Activated CD8-positive, alpha-beta memory T cell treated with anti-CD3 and anti-CD28 coated beads, Interleukin-2, amount 10 ng/mL, durations not matched to agents 7 days and 5 days (primary cell): ENCODE measurements around the gene ZNF10. TPM values are rescaled to one million over a fixed set of nuclear protein-coding genes. Genes with fewer than 3 reads are reported as not detected.

ENCODE experiments used
- ATAC-seq: fragments of 150-1000 bp; cut with Tn5 transposase; one replicate; pipeline ENCODE4 v1.10.0; 2021; ENCODE audit warnings: moderate library complexity
- CTCF ChIA-PET: fragments of 350-600 bp; sonication (Branson Sonifier 250); formaldehyde crosslinking; loops from one replicate; lab custom pipeline; 2021; ENCODE audit warnings: antibody characterized with exemption; lab: Charles Lee
- DNase-seq: peaks from one replicate; pipeline ENCODE4 v3.0.0-alpha.2; 2020
- H3K27ac Mint-ChIP-seq: one replicate; pipeline ENCODE4 v1.8.0; 2021; ENCODE audit warnings: mild to moderate bottlenecking, mixed read lengths
- H3K27me3 Mint-ChIP-seq: one replicate; pipeline ENCODE4 v1.8.0; 2021; ENCODE audit warnings: mixed read lengths
- H3K36me3 Mint-ChIP-seq: one replicate; pipeline ENCODE4 v1.8.0; 2021; ENCODE audit warnings: mild to moderate bottlenecking, mixed read lengths
- H3K4me1 Mint-ChIP-seq: one replicate; pipeline ENCODE4 v1.8.0; 2021; ENCODE audit warnings: mixed read lengths
- H3K4me3 Mint-ChIP-seq: one replicate; pipeline ENCODE4 v1.8.0; 2021; ENCODE audit warnings: mild to moderate bottlenecking, moderate library complexity, mixed read lengths
- H3K9me3 Mint-ChIP-seq: one replicate; pipeline ENCODE4 v1.8.0; 2022; ENCODE audit warnings: low read depth, mixed read lengths
- total RNA-seq, 2 experiments: library from RNA; stranded (reverse); gene quantifications; one replicate each; pipeline ENCODE4 v1.2.3, GENCODE V29; 2021

The ZNF10 gene
- total RNA-seq, 2 experiments from 2014 or later: 7.7 to 7.9 TPM

- no peaks in the 10 kb centered on the region for H3K4me1 Mint-ChIP-seq
- H3K27ac Mint-ChIP-seq: no peak overlapping the region
- no peaks in the 10 kb centered on the region for H3K27me3 Mint-ChIP-seq
- H3K36me3 Mint-ChIP-seq: peaks cover 72% of the 10 kb centered on the region
- no peak overlapping the region for H3K4me3 Mint-ChIP-seq
- ATAC-seq: no peak
- DNase-seq: no peak
- H3K9me3 Mint-ChIP-seq: peaks cover 44% of the 10 kb centered on the region
- CTCF ChIA-PET: no interaction called here
Measured at GRCh38 chr12:133145981-133146380, 15.6 kb downstream of the ZNF10 start.

- Mint-ChIP-seq H3K27ac (no peak overlapping the region), H3K9me3 (peaks cover 67% of the 10 kb centered on the region), H3K36me3 (peaks cover 65% of the 10 kb centered on the region), H3K27me3 (no peaks in the 10 kb centered on the region), H3K4me1 (no peaks in the 10 kb centered on the region), H3K4me3 (no peak overlapping the region)
- DNase-seq: no peak
- CTCF ChIA-PET: no interaction called here
- ATAC-seq: no peak
Measured at GRCh38 chr12:133156125-133156690, 25.8 kb downstream of the ZNF10 start.

- CTCF ChIA-PET: no interaction called here
- H3K9me3 Mint-ChIP-seq: peaks cover 37% of the 10 kb centered on the region
- H3K4me3 Mint-ChIP-seq: no peak overlapping the region
- no peak for ATAC-seq
- no peaks in the 10 kb centered on the region for H3K4me1 Mint-ChIP-seq
- DNase-seq: no peak
- H3K36me3 Mint-ChIP-seq: peaks cover 5% of the 10 kb centered on the region
- H3K27ac Mint-ChIP-seq: no peak overlapping the region
- H3K27me3 Mint-ChIP-seq: no peaks in the 10 kb centered on the region
Measured at GRCh38 chr12:133165776-133166175, 35.3 kb downstream of the ZNF10 start.

DNA sequence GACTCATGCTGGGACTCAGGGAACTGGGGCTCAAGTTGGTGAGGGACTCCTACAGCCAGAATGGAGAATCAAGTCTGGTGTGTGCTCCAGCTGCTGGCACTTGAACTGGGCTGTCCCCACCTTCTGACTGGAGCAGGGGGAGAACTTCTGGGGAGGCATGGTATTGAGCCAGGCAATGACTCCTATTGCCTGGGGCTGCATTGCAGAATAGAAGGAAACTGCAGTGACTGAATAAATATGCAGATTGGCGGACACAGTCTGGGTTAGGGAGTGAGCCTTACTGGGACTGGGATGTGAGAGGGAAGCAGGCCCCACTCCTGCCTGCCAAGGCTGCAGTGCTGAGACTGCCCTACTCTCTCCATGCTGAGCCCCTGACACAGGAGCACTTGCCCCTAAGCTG, 42.1 kb downstream of the ZNF10 start:
- Mint-ChIP-seq H3K4me1 (no peaks in the 10 kb centered on the region), H3K4me3 (no peak overlapping the region), H3K36me3 (peaks cover 1% of the 10 kb centered on the region), H3K9me3 (peaks cover 33% of the 10 kb centered on the region), H3K27ac (no peak overlapping the region), H3K27me3 (no peaks in the 10 kb centered on the region)
- DNase-seq (no peak), ATAC-seq (no peak)
- CTCF ChIA-PET: no interaction called here

DNA sequence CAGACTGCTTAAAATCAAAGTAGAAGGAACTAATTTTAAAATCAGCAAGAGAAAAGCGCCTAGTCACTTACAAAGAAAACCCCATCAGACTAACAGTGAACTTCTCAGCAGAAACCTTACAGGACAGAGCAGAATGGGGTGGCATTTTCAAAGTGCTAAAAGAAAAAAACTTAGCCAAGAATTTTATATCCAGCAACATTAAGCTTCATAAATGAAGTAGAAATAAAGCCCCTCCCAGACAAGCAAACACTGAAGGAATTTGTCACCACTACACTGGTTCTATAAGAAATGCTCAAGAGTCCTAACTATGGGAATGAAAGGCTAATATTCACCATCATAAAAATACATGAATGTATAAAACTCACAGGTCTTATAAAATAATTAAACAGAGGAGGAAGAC, 44.5 kb downstream of the ZNF10 start:
- Mint-ChIP-seq H3K4me1 (no peaks in the 10 kb centered on the region), H3K36me3 (peaks cover 6% of the 10 kb centered on the region), H3K4me3 (no peak overlapping the region), H3K27ac (no peak overlapping the region), H3K9me3 (peaks cover 32% of the 10 kb centered on the region), H3K27me3 (no peaks in the 10 kb centered on the region)
- CTCF ChIA-PET: no interaction called here
- ATAC-seq (no peak), DNase-seq (no peak)

DNA sequence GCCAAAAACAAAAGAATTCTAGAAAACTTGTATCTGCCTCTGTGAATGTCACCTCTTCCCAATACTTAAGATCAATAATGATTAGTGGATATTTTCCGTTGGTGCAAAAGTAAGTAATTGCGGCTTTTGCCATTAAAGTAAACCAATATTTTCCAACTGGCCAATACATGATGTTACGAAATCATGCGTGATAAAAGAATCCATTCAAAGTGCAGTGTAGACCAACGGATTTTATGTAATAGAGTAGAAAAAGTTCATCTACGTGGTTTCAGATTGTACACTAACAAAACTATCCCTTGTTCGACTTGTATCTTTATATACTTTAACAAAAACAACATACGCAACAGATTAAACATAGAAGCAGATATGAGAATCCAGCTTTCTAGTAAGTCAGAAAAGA, 50.2 kb downstream of the ZNF10 start:
- H3K27ac Mint-ChIP-seq: no peak overlapping the region
- ATAC-seq (no peak), DNase-seq (no peak)
- no peaks in the 10 kb centered on the region for H3K27me3 Mint-ChIP-seq
- CTCF ChIA-PET: interaction anchor here (0.7 to 1.9 kb wide), 11 partner anchors 11 to 368 kb away, joined by 3 to 12 read pairs (median 4); partner anchors contain the start of genes ZNF10, ZNF26, ZNF84 and ZNF891
- H3K4me3 Mint-ChIP-seq: no peak overlapping the region
- H3K36me3 Mint-ChIP-seq: peaks cover 52% of the 10 kb centered on the region
- peaks cover 44% of the 10 kb centered on the region for H3K9me3 Mint-ChIP-seq
- H3K4me1 Mint-ChIP-seq: peaks cover 17% of the 10 kb centered on the region

GRCh38 chr12:133181238-133181959, 51.0 kb downstream of the ZNF10 start, which contains the start of gene ZNF268:
ZNF268 (plus strand) TSS chr12:133181495; CDS start chr12:133181998, 503 bp downstream.
- CTCF ChIA-PET: interaction anchor here (0.6 to 1.9 kb wide), 13 partner anchors 10 to 414 kb away, joined by 3 to 12 read pairs (median 4); partner anchors contain the start of genes ZNF10, ZNF26, ZNF84 and ZNF891
- ATAC-seq: peak; percentile 91
- Mint-ChIP-seq H3K4me3 (peak within 1 kb of the TSS; percentile 95), H3K9me3 (peaks cover 38% of the 10 kb centered on the region), H3K27ac (peak within 1 kb of the TSS; percentile 88), H3K27me3 (no peaks in the 10 kb centered on the region), H3K4me1 (peaks cover 17% of the 10 kb centered on the region), H3K36me3 (peaks cover 58% of the 10 kb centered on the region)
- DNase-seq: peak; percentile 96

DNA sequence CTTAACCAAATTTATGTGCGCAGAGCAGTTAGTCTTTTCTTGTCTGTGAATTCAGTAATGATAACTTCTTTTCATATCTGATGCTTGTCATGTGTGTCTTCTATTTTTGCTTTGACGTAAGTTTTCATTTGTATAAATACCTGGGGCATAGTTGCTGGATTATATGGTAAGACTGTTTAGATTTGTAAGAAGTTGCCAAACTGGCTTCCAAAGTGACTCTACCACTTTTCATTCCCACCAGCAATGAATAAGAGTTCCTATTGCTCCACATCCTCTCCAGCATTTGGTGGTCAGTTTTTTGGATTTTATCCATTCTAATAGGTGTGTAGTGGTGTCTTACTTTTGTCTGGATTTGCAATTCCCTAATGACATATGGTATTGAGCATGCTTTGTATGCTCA, 59.7 kb downstream of the ZNF10 start:
- Mint-ChIP-seq H3K36me3 (peaks cover 98% of the 10 kb centered on the region), H3K4me3 (no peak overlapping the region), H3K4me1 (no peaks in the 10 kb centered on the region), H3K9me3 (peaks cover 53% of the 10 kb centered on the region), H3K27me3 (no peaks in the 10 kb centered on the region), H3K27ac (no peak overlapping the region)
- ATAC-seq (no peak), DNase-seq (no peak)
- CTCF ChIA-PET: no interaction called here

GRCh38 chr12:133192847-133193246, 62.4 kb downstream of the ZNF10 start:
- ATAC-seq (no peak), DNase-seq (no peak)
- Mint-ChIP-seq H3K4me3 (no peak overlapping the region), H3K27ac (no peak overlapping the region), H3K27me3 (no peaks in the 10 kb centered on the region), H3K4me1 (no peaks in the 10 kb centered on the region), H3K36me3 (peaks cover 89% of the 10 kb centered on the region), H3K9me3 (peaks cover 41% of the 10 kb centered on the region)
- CTCF ChIA-PET: no interaction called here

DNA sequence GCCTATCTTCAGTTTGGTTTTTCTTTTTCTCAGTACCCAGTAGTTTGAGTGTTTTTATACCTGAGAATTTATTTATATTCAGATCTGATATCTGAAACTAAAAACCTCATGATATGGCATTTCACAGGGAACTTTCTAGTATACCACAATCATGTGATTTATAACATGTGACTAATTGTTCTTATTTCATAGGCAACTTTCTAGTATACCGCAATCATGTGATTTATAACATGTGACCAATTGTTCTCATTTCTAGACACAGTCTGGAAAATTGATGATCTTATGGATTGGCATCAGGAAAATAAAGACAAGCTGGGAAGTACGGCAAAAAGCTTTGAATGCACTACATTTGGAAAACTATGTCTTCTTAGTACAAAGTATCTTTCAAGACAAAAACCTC, 71.5 kb downstream of the ZNF10 start:
- Mint-ChIP-seq H3K9me3 (peaks cover 51% of the 10 kb centered on the region), H3K4me1 (no peaks in the 10 kb centered on the region), H3K36me3 (peaks cover 62% of the 10 kb centered on the region), H3K4me3 (no peak overlapping the region), H3K27ac (no peak overlapping the region), H3K27me3 (no peaks in the 10 kb centered on the region)
- ATAC-seq (no peak), DNase-seq (no peak)
- CTCF ChIA-PET: no interaction called here

- no peaks in the 10 kb centered on the region for H3K4me1 Mint-ChIP-seq
- CTCF ChIA-PET: interaction anchor here (0.7 kb wide), 1 partner anchor 165 kb away, joined by 3 read pairs; no protein-coding TSS in a partner anchor
- H3K4me3 Mint-ChIP-seq: no peak overlapping the region
- no peak overlapping the region for H3K27ac Mint-ChIP-seq
- ATAC-seq (no peak), DNase-seq (no peak)
- H3K36me3 Mint-ChIP-seq: peaks cover 59% of the 10 kb centered on the region
- peaks cover 56% of the 10 kb centered on the region for H3K9me3 Mint-ChIP-seq
- H3K27me3 Mint-ChIP-seq: no peaks in the 10 kb centered on the region
Measured at GRCh38 chr12:133202493-133203343, 72.3 kb downstream of the ZNF10 start.

DNA sequence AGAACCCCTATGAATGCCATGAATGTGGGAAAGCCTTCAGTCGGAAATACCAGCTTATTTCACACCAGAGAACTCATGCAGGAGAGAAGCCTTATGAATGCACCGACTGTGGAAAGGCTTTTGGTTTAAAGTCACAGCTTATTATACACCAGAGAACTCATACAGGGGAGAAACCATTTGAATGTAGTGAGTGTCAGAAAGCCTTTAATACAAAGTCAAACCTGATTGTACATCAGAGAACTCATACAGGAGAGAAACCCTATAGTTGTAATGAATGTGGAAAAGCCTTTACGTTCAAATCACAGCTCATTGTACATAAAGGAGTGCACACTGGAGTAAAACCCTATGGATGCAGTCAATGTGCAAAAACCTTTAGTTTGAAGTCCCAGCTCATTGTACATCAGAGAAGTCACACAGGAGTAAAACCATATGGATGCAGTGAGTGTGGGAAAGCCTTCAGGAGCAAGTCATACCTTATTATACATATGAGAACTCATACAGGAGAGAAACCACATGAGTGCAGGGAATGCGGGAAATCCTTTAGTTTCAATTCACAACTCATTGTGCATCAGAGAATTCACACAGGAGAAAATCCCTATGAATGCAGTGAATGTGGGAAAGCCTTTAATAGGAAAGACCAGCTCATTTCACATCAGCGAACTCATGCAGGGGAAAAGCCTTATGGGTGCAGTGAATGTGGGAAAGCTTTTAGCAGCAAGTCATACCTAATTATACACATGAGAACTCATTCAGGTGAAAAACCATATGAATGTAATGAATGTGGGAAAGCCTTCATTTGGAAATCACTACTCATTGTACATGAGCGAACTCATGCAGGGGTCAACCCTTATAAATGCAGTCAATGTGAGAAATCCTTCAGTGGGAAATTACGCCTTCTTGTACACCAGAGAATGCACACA, 73.2 kb downstream of the ZNF10 start:
- Mint-ChIP-seq H3K27me3 (no peaks in the 10 kb centered on the region), H3K27ac (peak overlapping the region; percentile 43), H3K4me1 (no peaks in the 10 kb centered on the region), H3K9me3 (peaks cover 58% of the 10 kb centered on the region), H3K4me3 (no peak overlapping the region), H3K36me3 (peaks cover 61% of the 10 kb centered on the region)
- CTCF ChIA-PET: interaction anchor here (0.7 to 2.0 kb wide), 2 partner anchors 23 to 166 kb away, joined by 3 to 5 read pairs; partner anchors contain the start of gene ZNF268
- no peak for ATAC-seq
- DNase-seq: no peak
